ENCODE data around the gene MMEL1.

MMEL1 gene

DNA sequence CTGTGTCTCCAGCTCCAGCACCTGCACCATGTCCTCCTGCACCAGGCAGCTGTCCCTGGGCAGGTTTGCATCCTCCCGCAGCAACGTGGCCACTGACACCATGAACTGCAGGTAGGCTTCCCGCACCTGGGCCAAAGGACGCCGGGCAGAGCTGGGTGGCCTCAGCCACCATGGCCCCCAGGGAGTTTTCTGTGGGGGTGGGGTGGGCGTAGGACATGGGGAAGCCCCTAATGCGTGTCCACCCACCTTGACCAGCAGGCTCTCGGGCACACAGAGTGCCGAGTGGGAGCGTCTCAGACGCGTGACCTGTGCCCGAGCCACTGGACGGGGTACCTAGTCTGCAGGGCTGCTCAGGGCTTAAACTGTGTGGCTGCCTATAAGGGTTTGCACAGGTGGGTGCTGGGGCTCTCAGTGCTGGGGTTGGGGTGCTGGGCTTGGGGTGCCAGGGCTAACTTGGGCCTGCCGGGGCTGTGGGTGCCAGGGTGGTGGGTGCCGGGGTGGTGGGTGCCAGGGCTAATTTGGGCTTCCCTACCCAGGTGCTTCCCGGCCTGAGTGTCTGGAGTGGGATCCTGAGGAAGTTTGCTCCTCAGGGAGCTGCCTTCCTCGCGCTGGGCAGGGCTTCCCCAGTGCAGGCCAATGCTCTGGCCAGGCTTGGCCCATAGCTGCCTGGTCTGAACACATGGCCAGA lies 28.5 kb downstream of the MMEL1 start:
- Mint-ChIP-seq H3K27me3 (ENCODE audit: low read depth, poor library complexity) (peaks cover 17% of the 10 kb centered on the region), H3K27ac (no peak overlapping the region), H3K36me3 (ENCODE audit: low read depth) (no peaks in the 10 kb centered on the region), H3K4me1 (no peaks in the 10 kb centered on the region), H3K9me3 (peaks cover 3% of the 10 kb centered on the region), H3K4me3 (no peak overlapping the region)
- no peak for DNase-seq
- TF ChIP-seq, protein P1, sequence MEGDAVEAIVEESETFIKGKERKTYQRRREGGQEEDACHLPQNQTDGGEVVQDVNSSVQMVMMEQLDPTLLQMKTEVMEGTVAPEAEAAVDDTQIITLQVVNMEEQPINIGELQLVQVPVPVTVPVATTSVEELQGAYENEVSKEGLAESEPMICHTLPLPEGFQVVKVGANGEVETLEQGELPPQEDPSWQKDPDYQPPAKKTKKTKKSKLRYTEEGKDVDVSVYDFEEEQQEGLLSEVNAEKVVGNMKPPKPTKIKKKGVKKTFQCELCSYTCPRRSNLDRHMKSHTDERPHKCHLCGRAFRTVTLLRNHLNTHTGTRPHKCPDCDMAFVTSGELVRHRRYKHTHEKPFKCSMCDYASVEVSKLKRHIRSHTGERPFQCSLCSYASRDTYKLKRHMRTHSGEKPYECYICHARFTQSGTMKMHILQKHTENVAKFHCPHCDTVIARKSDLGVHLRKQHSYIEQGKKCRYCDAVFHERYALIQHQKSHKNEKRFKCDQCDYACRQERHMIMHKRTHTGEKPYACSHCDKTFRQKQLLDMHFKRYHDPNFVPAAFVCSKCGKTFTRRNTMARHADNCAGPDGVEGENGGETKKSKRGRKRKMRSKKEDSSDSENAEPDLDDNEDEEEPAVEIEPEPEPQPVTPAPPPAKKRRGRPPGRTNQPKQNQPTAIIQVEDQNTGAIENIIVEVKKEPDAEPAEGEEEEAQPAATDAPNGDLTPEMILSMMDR (IDR thresholded peaks at IDR 0.05), result no peak

DNA sequence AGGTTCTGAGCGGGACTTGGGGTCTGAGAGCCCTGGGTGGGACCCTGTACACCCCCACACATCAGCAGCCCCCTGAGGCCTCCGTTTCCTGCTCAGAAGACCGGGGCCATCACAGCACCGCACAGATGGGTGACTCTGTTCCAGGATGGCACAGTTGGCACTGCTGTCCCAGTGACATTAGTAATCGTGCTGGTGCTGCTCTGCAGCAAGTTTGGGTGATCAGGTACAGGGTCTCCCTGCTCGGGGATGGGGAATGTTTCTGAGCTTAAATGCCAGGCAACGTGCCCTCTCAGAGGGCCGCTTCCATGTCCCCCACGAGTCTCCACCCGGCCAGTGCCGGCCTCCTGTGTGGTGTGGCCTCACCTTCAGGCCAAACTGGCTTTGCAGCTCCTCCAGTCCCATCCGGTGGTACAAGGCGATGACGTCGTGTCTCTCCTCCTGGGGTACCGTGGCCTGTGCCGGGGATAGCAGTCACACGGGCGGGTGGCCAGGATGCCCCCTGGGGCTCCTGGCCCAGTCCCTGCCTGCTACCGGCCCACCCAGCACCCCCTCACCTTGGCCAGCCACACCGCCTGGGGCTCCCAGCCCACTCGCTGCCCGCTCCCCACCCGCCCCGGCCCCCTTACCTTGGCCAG lies 29.2 kb downstream of the MMEL1 start:
- Mint-ChIP-seq H3K4me1 (no peaks in the 10 kb centered on the region), H3K4me3 (no peak overlapping the region), H3K36me3 (ENCODE audit: low read depth) (no peaks in the 10 kb centered on the region), H3K9me3 (peaks cover 6% of the 10 kb centered on the region), H3K27ac (no peak overlapping the region), H3K27me3 (ENCODE audit: low read depth, poor library complexity) (peaks cover 20% of the 10 kb centered on the region)
- DNase-seq, result no peak
- TF ChIP-seq, protein P1 (IDR thresholded peaks at IDR 0.05), result no peak

DNA sequence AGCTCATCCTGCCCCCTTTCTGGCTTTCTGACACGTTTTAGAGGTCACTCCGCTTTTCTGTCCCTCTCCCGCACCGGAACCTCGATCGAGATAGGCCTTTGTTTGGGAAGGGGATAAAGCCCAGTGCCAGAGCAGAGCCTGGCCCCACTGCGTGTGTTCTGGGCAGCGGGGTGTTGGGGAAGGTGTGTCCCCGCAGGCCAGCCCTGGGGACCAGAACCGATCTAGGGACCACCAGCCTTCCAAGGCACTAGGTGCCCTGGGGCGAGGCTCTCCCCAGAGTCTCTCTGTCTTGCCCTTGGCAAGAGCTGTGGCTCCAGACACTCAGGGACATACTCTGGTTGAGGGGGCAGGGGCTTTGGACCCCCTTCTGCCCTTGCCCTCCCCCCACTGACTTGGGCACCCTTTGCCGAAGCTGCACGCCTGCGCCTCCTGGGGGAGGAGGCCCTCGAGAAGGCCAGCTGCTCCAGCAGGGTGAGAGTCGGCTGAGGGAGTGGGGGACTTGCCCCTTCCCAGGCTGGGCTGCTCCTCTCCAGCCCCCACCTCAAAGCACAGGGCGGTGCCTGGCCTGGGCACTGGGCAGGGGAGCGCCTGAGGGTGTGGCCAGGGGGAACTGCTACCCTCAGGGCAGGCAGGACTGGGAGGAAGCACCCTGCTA lies 29.8 kb downstream of the MMEL1 start:
- Mint-ChIP-seq H3K4me1 (peaks cover under 1% of the 10 kb centered on the region), H3K4me3 (no peak overlapping the region), H3K36me3 (ENCODE audit: low read depth) (no peaks in the 10 kb centered on the region), H3K27ac (no peak overlapping the region), H3K27me3 (ENCODE audit: low read depth, poor library complexity) (peaks cover 25% of the 10 kb centered on the region), H3K9me3 (peaks cover 12% of the 10 kb centered on the region)
- TF ChIP-seq, protein P1 (IDR thresholded peaks at IDR 0.05), result no peak
- DNase-seq, result no peak

DNA sequence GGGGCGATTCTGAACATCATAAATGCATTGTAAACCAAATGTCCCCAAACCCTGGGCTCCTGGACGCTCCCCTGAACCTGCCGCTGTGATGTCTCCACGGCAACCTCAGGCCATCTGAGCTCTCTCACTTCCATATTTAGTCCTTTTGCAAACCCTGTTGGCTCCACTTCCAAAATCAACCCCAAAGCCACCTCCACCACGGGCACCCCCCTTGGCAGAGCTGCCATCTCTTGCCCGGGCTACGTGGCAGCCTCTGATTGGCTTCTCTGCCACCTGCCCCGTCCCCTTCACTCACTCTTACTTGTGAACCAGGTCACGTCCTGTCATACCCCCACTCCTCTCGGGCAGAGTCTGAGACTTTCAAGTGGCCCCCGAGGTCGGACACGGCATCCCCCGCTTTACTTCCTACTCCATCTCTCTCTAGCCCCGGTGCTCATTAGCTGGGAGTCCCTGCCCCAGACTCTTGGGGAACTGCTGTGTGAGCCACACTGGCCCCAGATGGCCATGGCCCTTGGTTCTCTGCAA lies 30.4 kb downstream of the MMEL1 start:
- Mint-ChIP-seq H3K27ac (no peak overlapping the region), H3K36me3 (ENCODE audit: low read depth) (no peaks in the 10 kb centered on the region), H3K9me3 (peaks cover 13% of the 10 kb centered on the region), H3K4me1 (peaks cover 7% of the 10 kb centered on the region), H3K4me3 (no peak overlapping the region), H3K27me3 (ENCODE audit: low read depth, poor library complexity) (peaks cover 29% of the 10 kb centered on the region)
- TF ChIP-seq, protein P1 (IDR thresholded peaks at IDR 0.05), result no peak
- no peak for DNase-seq

DNA sequence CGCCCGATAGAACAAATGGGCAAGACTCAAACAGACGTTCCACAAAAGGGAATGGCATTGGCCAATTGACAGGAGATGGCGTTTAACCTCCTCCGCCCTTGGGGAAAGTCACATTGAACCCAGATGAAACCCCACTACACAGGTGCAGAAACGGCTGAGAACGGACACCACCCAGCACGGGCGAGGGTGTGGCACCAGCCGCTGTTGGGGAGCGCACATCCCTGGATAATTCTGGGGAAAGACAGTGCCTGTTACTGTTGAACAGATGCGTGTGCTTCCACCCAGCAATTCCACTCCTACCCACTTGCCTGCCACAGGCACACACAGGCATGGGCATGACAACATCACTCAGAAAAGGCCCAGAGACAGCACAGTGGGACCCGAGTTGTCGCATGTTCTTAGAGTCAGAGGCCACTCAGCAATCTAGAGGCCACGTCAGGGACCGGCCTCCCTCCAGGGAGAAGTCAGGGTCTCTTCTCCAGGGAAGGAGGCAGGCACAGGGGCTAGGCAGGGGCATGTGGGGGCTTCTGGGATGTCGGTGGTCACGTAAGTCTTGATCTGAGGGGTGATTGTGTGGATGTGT lies 31.0 kb downstream of the MMEL1 start:
- no peaks in the 10 kb centered on the region for H3K36me3 Mint-ChIP-seq (ENCODE audit: low read depth)
- H3K4me3 Mint-ChIP-seq, result no peak overlapping the region
- peaks cover 10% of the 10 kb centered on the region for H3K4me1 Mint-ChIP-seq
- TF ChIP-seq, protein P1 (IDR thresholded peaks at IDR 0.05), result no peak
- H3K9me3 Mint-ChIP-seq, result peaks cover 13% of the 10 kb centered on the region
- H3K27me3 Mint-ChIP-seq (ENCODE audit: low read depth, poor library complexity), result peaks cover 33% of the 10 kb centered on the region
- no peak for DNase-seq
- no peak overlapping the region for H3K27ac Mint-ChIP-seq

Measured in nephron progenitor cell (in vitro differentiated cells).